ENCODE results near the gene SH3BP1. TPM values are rescaled to one million over a fixed set of nuclear protein-coding genes. Genes with fewer than 3 reads are reported as not detected.

The SH3BP1 gene
- total and polyA plus RNA-seq, 2 of the 13 experiments (the other 11 are each of a cell fraction or from before 2014, with no cell fraction given), result 8.4 to 18.5 TPM

GRCh38 chr22:37630839-37631435, 8.5 kb upstream of the SH3BP1 start (continued):
- TF ChIP-seq ZBTB38 (CRISPR knock-in tag; IDR thresholded peaks at IDR 0.05), result 0 out of 2 replicates have a peak, but pooled peaks have one; percentile 17
- 0 out of 2 replicates have a peak, but pooled peaks have one; percentile 11 for TF ChIP-seq TIGD3 (CRISPR knock-in tag; IDR thresholded peaks at IDR 0.05; ENCODE audit: borderline replicate concordance)
- TF ChIP-seq DR1 (CRISPR knock-in tag; IDR thresholded peaks at IDR 0.05), result peak; percentile 22; the same call in 1 of the 2 replicates
- peak; percentile 75; the same call in 1 of the 2 replicates for TF ChIP-seq DRAP1 (CRISPR knock-in tag; IDR thresholded peaks at IDR 0.05)
- TF ChIP-seq ZNF33B (CRISPR knock-in tag; IDR thresholded peaks at IDR 0.05), result no peak
- TF ChIP-seq ZSCAN31 (CRISPR knock-in tag; IDR thresholded peaks at IDR 0.05; ENCODE audit: low read depth), result no peak
- TF ChIP-seq HOXD1 (CRISPR knock-in tag; IDR thresholded peaks at IDR 0.05), result no peak
- 0 out of 2 replicates have a peak, but pooled peaks have one; percentile 26 for TF ChIP-seq BORCS8-MEF2B (CRISPR knock-in tag; IDR thresholded peaks at IDR 0.05)
- TF ChIP-seq PHF5A (CRISPR knock-in tag; IDR thresholded peaks at IDR 0.05; ENCODE audit: low read depth, unreplicated experiment), result no peak
- no peak for TF ChIP-seq ATF3 (CRISPR knock-in tag; IDR thresholded peaks at IDR 0.05)
- peak; percentile 22 for TF ChIP-seq PATZ1 (CRISPR knock-in tag; IDR thresholded peaks at IDR 0.05)
- TF ChIP-seq ZNF580 (CRISPR knock-in tag; IDR thresholded peaks at IDR 0.05; ENCODE audit: borderline replicate concordance, low read depth), result 0 out of 2 replicates have a peak, but pooled peaks have one; percentile 10

All from HepG2 (cell line).